Astrocyte of the spinal cord (primary cell): ENCODE measurements around the gene STX1B.
A peak's percentile ranks its signal among the peaks of the same experiment; 100 is the strongest.
"Not testable (repeated sequence)": the region's sequence is repeated elsewhere in the genome, so short reads cannot be mapped to it uniquely, and the experiment has no call there.

ENCODE experiments used
- DNase-seq: peaks from one replicate; pipeline ENCODE4 v3.0.0; 2011; ENCODE audit warnings: low read depth, low spot score
- H3K4me3 ChIP-seq: 2 replicates; pipeline ENCODE4 v1.5.1; 2011; ENCODE audit warnings: low read depth, mild to moderate bottlenecking, low read length, moderate library complexity
- in situ Hi-C: cut with HindIII; loops from 2 replicates; pipeline ENCODE4 v1.10.0; 2017; ENCODE audit warnings: low sequenced_read_pairs
- TF ChIP-seq, protein P1 (sequence below): IDR thresholded peaks from 2 replicates; pipeline ENCODE4 v1.5.1; 2012; ENCODE audit warnings: low read depth, mild to moderate bottlenecking, low read length, inconsistent platforms

The STX1B gene

DNA sequence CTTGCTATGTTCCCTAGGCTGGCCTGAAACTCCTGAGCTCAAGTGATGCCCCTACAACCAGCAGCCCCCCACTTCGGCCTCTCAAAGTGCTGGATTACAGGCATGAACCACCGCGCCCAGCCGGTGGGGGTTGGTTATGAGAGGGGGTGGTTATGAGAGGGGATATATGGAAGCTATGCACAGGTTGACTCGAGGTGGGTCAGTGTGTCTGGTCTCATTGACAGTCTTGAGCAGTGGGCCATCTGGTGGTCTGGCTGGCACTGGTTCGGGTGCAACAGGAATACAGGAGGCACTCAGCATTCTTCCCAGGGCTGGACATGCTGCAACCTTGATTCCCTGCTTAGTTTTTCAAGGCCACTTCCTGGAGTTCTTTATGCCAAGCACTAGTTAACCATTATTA, 5.6 kb upstream of the STX1B start:
- in situ Hi-C loops = no loop called here

DNA sequence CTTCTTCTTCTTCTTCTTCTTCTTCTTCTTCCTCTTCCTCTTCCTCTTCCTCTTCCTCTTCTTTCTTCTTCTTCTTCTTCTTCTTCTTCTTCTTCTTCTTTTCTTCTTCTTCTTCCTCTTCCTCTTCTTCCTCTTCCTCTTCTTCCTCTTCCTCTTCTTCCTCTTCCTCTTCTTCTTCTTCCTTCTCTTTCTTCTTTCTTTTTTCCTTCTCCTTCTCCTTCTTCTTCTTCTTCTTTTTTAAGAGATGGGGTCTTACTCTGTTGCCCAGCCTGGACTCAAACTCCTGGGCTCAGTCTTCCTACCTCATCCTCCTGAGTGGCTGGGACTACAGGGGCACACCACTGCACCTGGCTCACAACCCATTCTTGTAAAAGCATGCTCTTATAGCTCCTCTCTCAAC, 2.9 kb upstream of the STX1B start:
- H3K4me3 ChIP-seq, DNase-seq, in situ Hi-C loops: not testable (repeated sequence)

More for the DNA sequence above, 5.6 kb upstream of the STX1B start:
- TF ChIP-seq, protein P1, sequence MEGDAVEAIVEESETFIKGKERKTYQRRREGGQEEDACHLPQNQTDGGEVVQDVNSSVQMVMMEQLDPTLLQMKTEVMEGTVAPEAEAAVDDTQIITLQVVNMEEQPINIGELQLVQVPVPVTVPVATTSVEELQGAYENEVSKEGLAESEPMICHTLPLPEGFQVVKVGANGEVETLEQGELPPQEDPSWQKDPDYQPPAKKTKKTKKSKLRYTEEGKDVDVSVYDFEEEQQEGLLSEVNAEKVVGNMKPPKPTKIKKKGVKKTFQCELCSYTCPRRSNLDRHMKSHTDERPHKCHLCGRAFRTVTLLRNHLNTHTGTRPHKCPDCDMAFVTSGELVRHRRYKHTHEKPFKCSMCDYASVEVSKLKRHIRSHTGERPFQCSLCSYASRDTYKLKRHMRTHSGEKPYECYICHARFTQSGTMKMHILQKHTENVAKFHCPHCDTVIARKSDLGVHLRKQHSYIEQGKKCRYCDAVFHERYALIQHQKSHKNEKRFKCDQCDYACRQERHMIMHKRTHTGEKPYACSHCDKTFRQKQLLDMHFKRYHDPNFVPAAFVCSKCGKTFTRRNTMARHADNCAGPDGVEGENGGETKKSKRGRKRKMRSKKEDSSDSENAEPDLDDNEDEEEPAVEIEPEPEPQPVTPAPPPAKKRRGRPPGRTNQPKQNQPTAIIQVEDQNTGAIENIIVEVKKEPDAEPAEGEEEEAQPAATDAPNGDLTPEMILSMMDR = peak; percentile 19
- no peak overlapping the region for H3K4me3 ChIP-seq
- DNase-seq = no peak

DNA sequence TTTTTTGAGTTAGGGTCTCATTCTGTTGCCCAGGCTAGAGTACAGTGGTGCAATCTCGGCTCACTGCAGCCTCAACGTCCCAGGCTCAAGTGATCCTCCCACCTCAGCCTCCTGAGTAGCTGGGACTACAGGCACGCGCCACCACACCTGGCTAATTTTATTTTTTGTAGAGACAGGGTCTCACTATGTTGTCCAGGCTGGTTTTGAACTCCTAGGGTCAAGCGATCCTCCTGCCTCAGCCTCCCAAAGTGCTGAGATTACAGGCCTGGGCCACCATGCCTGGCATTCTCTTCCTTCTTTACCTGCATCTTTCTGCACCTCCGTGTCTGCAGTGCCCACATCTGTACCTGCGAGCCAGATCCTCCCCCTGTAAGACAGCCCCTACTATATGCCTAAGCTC, 1.4 kb upstream of the STX1B start:
- DNase-seq, in situ Hi-C loops: not testable (repeated sequence)

DNA sequence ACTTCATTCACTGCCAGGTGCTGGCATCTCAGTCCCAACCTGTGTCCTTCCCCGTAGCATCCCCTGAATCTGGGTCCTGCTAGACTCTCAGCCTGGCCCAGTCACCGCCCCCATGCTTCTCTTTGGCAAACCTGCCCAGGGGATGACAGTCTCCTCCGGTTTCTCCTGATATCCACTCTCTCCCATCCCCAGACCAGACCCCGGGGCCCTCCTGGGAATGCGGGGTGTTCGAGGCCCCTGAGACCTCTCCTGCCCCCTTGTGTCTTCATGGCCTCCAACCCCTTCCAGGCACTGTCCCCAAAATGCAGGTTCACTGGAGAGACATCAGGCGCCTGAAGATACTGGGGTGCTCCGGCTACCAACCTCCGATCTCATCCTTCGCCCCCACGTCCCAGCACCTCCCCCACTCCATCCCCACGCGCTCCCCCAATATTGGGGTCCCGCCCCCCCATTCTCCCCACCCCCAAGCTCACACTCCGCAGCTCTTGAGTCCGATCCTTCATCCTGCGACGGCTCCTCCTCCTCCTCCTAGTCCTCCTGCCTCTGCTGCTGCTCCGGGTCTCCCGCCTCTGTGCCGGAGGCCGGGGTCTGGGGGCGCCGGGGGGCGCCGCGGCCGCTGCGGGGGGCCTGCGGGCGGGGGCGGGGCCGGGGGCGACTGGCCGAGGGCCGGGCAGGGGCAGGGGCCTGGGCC, 399 bp downstream of the STX1B start:
- H3K4me3 ChIP-seq = peak overlapping the region; percentile 49

More for the DNA sequence above, 1.4 kb upstream of the STX1B start:
- H3K4me3 ChIP-seq = not testable (repeated sequence)

DNA sequence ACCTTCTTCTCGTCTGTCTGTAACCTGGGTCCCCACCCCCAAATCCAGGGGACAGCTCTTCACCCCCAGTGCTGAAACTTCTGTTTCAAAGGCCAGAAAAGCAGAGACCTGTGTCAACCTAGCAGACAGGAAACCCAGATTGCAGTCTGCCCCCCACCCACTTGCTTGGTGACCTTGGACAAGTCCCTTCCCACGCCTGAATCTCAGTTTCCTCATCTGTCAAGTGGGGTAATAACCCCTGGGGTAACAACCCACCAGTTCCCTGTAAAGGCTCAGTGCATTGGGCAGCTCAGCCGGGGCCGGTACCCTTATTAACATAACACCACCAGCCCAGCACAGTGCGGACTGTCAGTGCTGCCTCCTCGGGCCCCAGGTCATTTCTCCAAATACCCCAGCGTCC, 1.3 kb downstream of the STX1B start:
- in situ Hi-C loops = no loop called here
- TF ChIP-seq, protein P1 = no peak
- no peak for DNase-seq
- H3K4me3 ChIP-seq = peak overlapping the region; percentile 49

More for the DNA sequence above, 399 bp downstream of the STX1B start:
- TF ChIP-seq, protein P1 = peak; percentile 10
- DNase-seq = no peak
- in situ Hi-C loops = no loop called here

DNA sequence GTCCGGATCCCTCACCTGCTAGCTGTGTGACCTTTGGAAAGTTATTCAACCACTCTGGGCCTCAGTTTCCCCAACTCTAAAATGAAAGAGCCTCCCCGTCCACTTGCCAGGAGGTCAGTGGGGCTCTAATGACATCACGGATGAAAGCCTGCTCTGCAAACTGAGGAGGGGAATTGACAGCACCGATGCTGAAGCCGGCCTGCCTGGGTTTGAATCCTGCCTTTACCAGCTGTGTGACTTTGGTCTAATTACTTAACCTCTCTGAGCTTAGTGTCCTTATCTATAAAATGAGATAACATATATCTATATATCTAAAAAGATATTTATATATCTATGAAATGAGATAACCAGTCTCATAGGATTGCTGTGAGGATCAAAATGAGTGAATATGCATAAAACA, 1.9 kb downstream of the STX1B start:
- no peak overlapping the region for H3K4me3 ChIP-seq
- no peak for DNase-seq
- in situ Hi-C loops = no loop called here
- TF ChIP-seq, protein P1 = no peak

DNA sequence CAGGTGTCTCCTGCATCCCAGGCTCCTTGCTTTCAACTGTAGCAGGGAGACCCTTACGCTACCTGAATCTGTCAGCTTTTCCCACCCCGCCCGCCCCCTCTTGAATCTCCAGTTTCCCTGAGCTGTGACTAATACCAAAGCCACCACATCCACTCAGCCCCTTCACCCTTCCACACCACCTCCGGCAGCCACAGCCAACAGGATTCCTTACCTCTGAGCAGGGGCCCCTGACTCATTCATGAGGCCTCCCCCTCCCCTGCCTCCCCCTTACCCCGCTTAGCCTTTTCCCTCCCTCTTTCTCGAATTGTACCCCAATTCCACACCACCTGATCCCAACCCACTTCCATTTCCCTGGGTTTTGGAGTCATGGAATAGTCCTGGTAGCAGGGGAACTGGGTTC, 2.3 kb downstream of the STX1B start:
- H3K4me3 ChIP-seq = no peak overlapping the region
- DNase-seq = peak; percentile 86
- TF ChIP-seq, protein P1 = no peak
- in situ Hi-C loops = no loop called here

DNA sequence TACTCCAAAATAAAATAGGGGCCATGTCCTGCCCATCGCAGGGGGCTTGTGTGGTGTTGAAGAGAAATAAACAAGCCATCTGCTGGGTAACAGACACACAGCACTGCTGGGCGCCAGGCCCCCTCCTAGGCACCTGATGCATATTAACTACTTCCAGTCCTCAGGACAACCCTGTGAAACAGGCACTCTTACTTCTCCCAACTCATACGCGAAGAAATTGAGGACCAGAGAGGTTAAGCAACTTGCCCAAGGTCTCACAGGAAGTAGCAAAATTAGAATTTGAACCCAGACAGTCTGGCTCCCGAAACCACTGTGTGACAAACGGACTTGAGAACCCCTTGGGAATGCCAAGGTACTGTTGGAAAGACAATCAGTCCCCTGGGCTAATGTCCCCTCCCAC, 2.8 kb downstream of the STX1B start:
- in situ Hi-C loops = no loop called here
- no peak overlapping the region for H3K4me3 ChIP-seq
- TF ChIP-seq, protein P1 = no peak
- DNase-seq = no peak
